Endodermal cell (in vitro differentiated cells): ENCODE results near the gene ERBB4. TPM values are rescaled to one million over a fixed set of nuclear protein-coding genes. Genes with fewer than 3 reads are reported as not detected.

Experiments
- DNase-seq: peaks from one replicate; pipeline ENCODE4 v3.0.0-alpha.2; 2017
- H3K27ac ChIP-seq: 2 replicates; pipeline ENCODE4 v1.5.1; 2013; ENCODE audit warnings: mild to moderate bottlenecking, low read depth, low read length, moderate library complexity
- H3K27me3 ChIP-seq: 2 replicates; pipeline ENCODE4 v1.6.1; 2013; ENCODE audit warnings: mild to moderate bottlenecking, low read length, moderate library complexity; ENCODE audit not compliant: insufficient read depth, control insufficient read depth, poor library complexity, severe bottlenecking
- H3K36me3 ChIP-seq: 2 replicates; pipeline ENCODE4 v1.7.0; 2013; ENCODE audit warnings: mild to moderate bottlenecking, low read length, moderate library complexity; ENCODE audit not compliant: control insufficient read depth, insufficient read depth
- H3K4me1 ChIP-seq: one replicate; pipeline ENCODE4 v1.7.0; 2013; ENCODE audit warnings: low read length; ENCODE audit not compliant: control insufficient read depth, insufficient read depth
- H3K4me3 ChIP-seq: 2 replicates; pipeline ENCODE4 v1.5.1; 2013; ENCODE audit warnings: mild to moderate bottlenecking, low read length, moderate library complexity
- H3K9ac ChIP-seq: 2 replicates; pipeline ENCODE4 v1.6.1; 2013; ENCODE audit warnings: mild to moderate bottlenecking, low read length, moderate library complexity; ENCODE audit not compliant: poor library complexity, severe bottlenecking; ENCODE audit errors: extremely low read depth
- H3K9me3 ChIP-seq: 2 replicates; pipeline ENCODE4 v1.6.1; 2013; ENCODE audit warnings: mild to moderate bottlenecking, low read length, moderate library complexity; ENCODE audit not compliant: control insufficient read depth
- H3K27ac Mint-ChIP-seq: 2 replicates; pipeline ENCODE4 v1.8.0; 2020; ENCODE audit warnings: mixed read lengths
- H3K27me3 Mint-ChIP-seq: 2 replicates; pipeline ENCODE4 v1.8.0; 2021; ENCODE audit warnings: mild to moderate bottlenecking, mixed read lengths; ENCODE audit not compliant: insufficient read depth
- H3K36me3 Mint-ChIP-seq: 2 replicates; pipeline ENCODE4 v1.8.0; 2020; ENCODE audit warnings: low read depth, mixed read lengths
- H3K4me1 Mint-ChIP-seq: 2 replicates; pipeline ENCODE4 v1.8.0; 2020; ENCODE audit warnings: mixed read lengths
- H3K4me3 Mint-ChIP-seq: 2 replicates; pipeline ENCODE4 v1.8.0; 2020; ENCODE audit warnings: mild to moderate bottlenecking, moderate library complexity, mixed read lengths
- H3K9me3 Mint-ChIP-seq: 2 replicates; pipeline ENCODE4 v1.8.0; 2020; ENCODE audit warnings: mild to moderate bottlenecking, mixed read lengths
- CTCF ChIP-seq: fragments of 200-600 bp; sonication (generic); conservative IDR thresholded peaks from 2 replicates; pipeline ENCODE4 v1.5.0; 2021; ENCODE audit warnings: antibody characterized with exemption, mild to moderate bottlenecking
- WGBS, 2 experiments: methylation state at CpG; one replicate each; pipeline versions ENCODE4 v1.1.5 to v1.1.7; 2013; ENCODE audit warnings: missing lambda C conversion rate in 2 of 2, mixed read lengths in 1 of 2; ENCODE audit not compliant: insufficient coverage in 1 of 2, insufficient read length in 1 of 2; 5-methylcytosine and 5-hydroxymethylcytosine counted together
- total RNA-seq, 2 donors: library from RNA; stranded (reverse); fragmentation: NEBNext Ultra II Directional in 1 of 2; extraction: Animal tissue kit (Norgen Biotek cat#: 25700) in 1 of 2; gene quantifications; 2 replicates in 1 of 2; 3 replicates in 1 of 2; pipeline ENCODE4 v1.2.1, GENCODE V29; 2021

ERBB4 gene
- total RNA-seq, 2 donors from 2014 or later = 154 to 158 TPM

GRCh38 chr2:211611621-211612020 lies 927.0 kb downstream of the ERBB4 start:
- Mint-ChIP-seq H3K4me3 (no peak overlapping the region), H3K36me3 (no peaks in the 10 kb centered on the region), H3K4me1 (peaks cover 10% of the 10 kb centered on the region), H3K27me3 (no peaks in the 10 kb centered on the region), H3K9me3 (no peaks in the 10 kb centered on the region), H3K27ac (no peak overlapping the region)
- Histone ChIP-seq H3K9ac (no peak overlapping the region), H3K27me3 (no peaks in the 10 kb centered on the region), H3K36me3 (no peaks in the 10 kb centered on the region), H3K4me1 (no peaks in the 10 kb centered on the region), H3K27ac (no peak overlapping the region), H3K9me3 (no peaks in the 10 kb centered on the region), H3K4me3 (no peak overlapping the region)
- no peak for TF ChIP-seq CTCF
- WGBS, 2 experiments = 94% methylated on average over 2 of the region's 2 CpGs; no CpG with 5 or more reads in 1 of the 2 experiments
- no peak for DNase-seq

- Mint-ChIP-seq H3K36me3 (no peaks in the 10 kb centered on the region), H3K9me3 (no peaks in the 10 kb centered on the region), H3K27ac (no peak overlapping the region), H3K4me1 (peaks cover 10% of the 10 kb centered on the region), H3K27me3 (no peaks in the 10 kb centered on the region), H3K4me3 (no peak overlapping the region)
- no peaks in the 10 kb centered on the region for H3K4me1 ChIP-seq
- no peak overlapping the region for H3K27ac ChIP-seq
- H3K9ac ChIP-seq = no peak overlapping the region
- H3K27me3 ChIP-seq = no peaks in the 10 kb centered on the region
- no peak for TF ChIP-seq CTCF
- no peak overlapping the region for H3K4me3 ChIP-seq
- DNase-seq = no peak
- WGBS, 2 experiments = 96 to 100% methylated on average over 6 of the region's 6 CpGs
- H3K36me3 ChIP-seq = no peaks in the 10 kb centered on the region
- no peaks in the 10 kb centered on the region for H3K9me3 ChIP-seq
Measured at GRCh38 chr2:211611061-211611518, 927.5 kb downstream of the ERBB4 start.

- no peaks in the 10 kb centered on the region for H3K27me3 Mint-ChIP-seq
- Histone ChIP-seq H3K9ac (no peak overlapping the region), H3K27me3 (no peaks in the 10 kb centered on the region), H3K27ac (no peak overlapping the region), H3K9me3 (no peaks in the 10 kb centered on the region), H3K4me1 (no peaks in the 10 kb centered on the region), H3K4me3 (no peak overlapping the region), H3K36me3 (no peaks in the 10 kb centered on the region)
- H3K27ac Mint-ChIP-seq = peak overlapping the region; percentile 85
- no peak overlapping the region for H3K4me3 Mint-ChIP-seq
- DNase-seq = peak; percentile 60
- H3K36me3 Mint-ChIP-seq = no peaks in the 10 kb centered on the region
- peaks cover 10% of the 10 kb centered on the region for H3K4me1 Mint-ChIP-seq
- no peaks in the 10 kb centered on the region for H3K9me3 Mint-ChIP-seq
- TF ChIP-seq CTCF = no peak
Measured at GRCh38 chr2:211609127-211609526, 929.5 kb downstream of the ERBB4 start.
